Measurements from ENCODE around the gene TXNDC16.
"Not testable (repeated sequence)": the region's sequence is repeated elsewhere in the genome, so short reads cannot be mapped to it uniquely, and the experiment has no call there.

The TXNDC16 gene

DNA sequence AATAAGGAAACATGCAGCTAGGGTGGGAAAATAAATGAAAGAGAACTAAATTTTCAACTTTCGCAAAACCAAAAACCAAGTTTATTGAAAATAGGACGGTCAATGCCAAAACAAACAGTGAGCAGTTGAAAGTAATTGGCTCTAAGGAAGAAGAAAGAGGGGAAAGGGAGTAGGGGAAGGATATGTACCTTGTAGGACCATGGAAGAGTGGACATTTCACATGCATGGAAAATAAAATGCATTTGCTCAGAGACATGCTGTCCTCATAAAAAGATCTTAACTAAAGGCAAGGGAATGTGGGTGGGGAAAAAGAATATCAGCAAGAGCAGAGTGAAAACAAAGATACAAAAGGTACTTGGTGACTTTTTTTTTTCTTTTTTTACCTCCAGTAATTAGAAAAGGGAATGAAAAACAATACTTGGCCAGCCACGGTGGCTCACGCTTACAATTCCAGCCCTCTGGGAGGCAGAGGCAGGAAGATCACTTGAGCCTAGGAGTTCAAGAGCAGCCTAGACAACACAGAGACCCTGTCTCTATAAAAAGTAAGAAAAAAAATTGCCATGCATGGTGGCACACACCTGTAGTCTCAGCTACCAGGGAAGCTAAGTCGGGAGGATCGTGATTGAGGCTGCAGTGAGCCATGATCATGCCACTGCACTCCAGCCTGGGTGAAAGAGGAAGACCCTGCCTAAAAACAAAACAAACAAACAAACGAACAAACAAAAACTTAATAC lies 6.6 kb downstream of the TXNDC16 start:
- DNase-seq (ENCODE audit: low read depth) = no peak

DNA sequence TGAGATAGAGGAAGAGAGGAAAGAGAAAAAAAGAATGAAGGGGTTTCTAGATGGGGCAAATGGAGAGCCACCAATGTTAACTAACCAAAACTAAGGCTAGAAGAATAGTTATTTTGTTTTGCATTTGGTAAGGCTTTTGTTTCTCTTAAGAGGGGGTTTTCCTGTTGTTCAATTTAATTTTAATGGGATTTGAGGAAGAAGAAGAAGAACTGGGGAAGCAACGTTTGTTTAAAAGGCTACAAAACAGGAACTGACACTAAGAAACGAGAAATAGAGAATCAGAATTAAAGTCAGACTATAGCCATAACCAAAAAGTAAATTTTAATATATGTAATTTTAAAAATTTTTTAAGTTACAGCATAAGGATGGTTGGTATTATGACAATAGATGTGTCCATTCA lies 13.7 kb downstream of the TXNDC16 start:
- DNase-seq (ENCODE audit: low read depth) = no peak

DNA sequence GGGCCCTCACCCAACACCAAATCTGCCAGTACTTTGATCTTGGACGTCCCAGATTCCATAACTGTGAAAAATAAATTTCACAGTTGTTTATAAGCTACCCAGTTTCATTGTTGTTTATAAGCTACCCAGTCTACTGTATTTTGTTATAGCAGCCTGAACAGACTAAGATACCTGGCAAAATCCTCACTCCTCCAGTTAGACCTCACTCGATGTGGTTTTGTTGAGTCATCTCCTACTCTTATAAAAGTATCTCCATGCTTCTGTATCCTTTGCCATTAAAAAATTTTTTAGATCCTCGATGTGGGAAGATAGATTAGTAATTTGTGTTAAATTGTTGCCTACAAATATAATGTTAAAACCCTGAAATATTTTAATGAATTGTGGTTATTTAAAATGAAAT lies 16.0 kb downstream of the TXNDC16 start:
- DNase-seq (ENCODE audit: low read depth) = no peak

DNA sequence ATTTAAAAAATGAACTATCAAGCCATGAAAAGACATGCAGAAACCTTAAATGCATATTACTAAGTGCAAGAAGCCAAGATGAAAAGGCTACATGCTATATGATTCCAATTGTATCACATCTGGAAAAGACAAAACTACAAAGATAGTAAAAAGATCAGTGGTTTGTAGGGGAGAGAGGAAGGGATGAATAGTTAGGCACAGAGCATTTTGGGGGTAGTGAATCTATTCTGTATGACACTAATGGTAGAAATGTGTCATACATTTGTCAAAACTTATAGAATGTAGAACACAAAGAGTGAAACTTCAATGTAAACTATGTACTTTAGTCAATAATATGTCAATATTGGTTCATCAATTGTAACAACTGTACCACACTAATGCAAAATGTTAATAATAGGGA lies 20.8 kb downstream of the TXNDC16 start:
- no peak for DNase-seq (ENCODE audit: low read depth)

DNA sequence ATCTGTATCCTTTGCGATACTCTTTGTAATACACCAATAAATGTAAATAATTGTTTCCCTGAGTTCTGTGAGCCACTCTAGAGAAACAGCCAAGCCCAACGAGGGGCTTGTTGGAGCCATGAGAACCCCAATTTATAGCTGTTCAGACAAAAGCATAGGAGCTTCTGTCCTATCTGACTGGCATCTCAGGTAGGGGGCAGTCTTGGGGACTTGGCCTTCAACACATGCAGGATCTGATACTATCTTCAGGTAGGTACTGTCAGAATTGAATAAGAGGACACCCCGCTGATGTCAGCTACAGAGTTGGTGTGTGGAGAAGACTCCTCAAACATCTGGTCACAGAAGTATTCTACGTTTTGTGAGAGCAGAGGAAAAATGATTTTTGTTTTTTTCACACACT lies 25.3 kb downstream of the TXNDC16 start:
- no peak for DNase-seq (ENCODE audit: low read depth)

DNA sequence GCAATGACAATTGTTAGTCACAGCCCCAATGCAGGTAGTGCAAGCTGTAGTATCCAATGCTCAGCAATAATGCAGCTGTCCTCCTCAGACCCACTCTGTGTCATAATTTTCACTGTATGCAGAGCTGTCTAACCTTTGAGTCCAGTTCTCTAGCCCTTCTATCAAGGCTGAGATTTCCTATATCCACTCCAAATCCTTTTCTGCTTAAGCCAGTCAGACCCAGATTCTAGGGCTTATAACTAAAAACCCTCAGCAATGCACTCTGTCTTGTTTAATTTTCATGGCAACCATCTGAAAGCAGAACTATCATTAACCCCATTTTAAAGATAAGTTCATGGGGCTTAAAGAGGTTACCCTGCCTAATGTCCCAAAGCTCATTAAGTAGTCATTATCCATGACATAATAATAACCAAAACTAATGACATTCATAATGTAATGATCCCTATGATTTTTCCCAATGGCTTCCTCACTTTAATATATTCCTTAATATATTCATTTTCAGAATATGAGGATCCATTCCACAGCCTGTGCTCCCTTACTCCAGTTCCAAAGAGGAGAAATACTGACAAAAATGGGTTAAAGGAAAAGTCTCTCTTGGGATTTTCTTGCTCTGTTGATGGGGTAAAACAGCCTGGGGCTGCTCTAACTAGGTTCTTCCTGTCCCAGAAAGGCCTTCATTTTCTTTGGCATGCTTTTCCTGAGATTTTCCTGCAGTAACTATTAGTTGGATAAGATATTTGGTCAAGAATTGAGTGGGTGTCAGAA lies 29.5 kb downstream of the TXNDC16 start:
- no peak for DNase-seq (ENCODE audit: low read depth)

DNA sequence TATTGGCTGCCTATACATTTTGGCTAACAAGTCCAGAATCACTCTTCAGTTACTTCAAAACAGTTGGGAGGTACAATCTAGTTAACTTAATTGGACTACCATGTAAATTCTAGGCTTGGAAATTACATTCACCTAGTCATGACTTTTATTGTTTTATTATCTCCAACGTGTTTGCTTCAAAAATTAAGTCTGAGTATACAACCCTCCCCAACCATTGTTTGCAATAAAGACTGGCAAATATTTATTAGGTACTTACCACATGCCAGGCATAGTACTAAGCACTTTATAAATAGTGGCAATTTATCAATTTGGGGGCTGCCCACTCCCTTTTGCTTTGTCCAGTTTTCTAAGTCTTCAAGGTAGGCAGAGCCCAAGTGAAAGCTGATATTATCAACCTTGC lies 30.3 kb downstream of the TXNDC16 start:
- DNase-seq (ENCODE audit: low read depth) = no peak

DNA sequence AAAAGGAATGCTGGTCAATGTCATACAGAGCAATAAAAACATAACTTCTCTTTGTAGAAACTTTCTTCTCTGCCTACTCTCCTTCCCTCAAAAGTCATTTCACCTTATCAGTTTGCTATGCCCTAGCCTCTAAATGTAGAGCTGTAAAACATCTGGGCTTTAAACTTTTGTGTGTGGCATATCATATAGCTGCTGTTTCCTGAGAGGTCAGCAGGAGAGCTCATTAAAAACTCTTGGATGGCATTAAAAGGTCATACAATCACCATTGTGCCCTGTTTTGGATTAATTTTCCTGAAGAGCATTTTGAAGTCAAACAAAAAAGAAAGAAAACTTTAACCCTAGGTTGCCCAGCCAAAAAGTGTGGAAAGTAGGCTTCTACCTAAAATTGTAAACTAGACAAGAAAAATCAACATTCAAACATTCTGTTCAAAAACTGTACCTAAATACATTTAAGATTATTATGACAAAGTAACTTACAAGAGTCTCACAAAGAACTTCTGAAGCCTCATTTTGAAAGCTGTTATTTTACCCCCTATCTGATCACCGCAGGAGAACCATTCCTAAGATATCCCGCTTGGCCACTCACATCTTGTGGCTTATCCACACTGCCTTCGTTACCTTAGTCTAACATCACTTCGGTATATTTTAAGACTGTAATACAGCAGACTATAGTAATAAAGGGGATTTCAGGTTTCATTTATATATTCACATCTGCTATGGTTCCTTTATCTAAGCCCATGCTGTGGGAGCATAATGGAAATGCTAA lies 38.1 kb downstream of the TXNDC16 start:
- no peak for DNase-seq (ENCODE audit: low read depth)

DNA sequence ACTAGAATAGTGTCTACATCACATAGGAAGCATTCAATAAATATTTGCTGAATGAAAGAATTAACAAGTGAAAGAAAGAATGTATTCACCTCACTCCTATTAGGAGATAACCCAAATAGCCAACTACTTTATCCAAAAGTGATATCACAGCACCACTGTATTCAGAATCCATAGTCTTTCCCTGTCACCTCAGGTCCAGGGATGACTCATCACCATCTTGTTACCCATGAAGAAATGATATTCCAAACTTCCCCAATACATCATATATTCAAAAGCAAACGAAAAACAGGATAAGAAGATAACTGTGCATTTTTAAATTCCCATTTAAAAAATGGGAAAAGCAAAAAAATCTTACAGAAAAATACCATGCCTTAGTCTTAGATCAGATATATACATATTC lies 39.1 kb downstream of the TXNDC16 start:
- no peak for DNase-seq (ENCODE audit: low read depth)

DNA sequence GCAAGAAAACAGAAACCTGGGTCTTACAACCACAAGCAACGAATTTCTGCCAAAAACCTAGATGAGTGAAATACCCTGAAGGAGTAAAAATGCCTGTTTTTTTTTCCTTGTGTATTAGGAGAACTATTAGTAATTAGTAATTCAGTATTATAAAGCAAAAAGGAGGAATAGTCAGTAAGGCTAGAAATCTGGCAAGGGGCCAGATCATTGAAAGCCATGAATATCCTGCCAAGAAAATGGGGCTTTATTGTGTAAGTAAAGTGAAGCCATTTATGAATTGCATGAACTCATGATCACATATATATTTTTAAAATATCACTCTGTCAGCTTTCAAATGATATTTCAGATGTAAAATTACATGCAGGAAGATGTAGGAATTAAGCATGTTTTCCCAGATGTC lies 57.9 kb downstream of the TXNDC16 start:
- DNase-seq (ENCODE audit: low read depth) = no peak

DNA sequence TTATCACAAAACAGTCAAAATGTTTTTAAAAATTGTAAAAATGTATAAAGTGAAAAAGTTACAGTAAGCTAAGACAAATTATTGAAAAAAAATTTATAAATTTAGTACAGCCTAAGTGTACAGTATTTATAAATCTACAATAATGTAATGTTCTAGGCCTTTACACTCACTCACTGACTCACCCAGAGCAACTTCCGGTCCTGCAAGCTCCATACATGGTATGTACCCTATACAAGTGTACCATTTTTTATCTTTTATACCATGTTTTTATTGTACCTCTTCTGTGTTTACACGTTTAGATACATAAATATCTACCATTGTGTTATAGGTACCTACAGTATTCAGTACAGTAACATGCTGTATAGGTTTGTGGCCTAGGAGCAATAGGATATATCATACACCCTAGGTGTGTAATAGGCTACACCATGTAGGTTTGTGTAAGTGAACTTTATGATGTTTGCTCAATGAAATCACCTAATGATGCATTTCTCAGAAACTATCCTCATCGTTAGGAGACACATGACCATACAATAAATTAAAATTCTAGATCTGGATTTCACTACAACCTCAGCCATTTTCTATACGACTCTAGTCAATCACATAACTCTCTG lies 66.8 kb downstream of the TXNDC16 start:
- DNase-seq (ENCODE audit: low read depth) = no peak

DNA sequence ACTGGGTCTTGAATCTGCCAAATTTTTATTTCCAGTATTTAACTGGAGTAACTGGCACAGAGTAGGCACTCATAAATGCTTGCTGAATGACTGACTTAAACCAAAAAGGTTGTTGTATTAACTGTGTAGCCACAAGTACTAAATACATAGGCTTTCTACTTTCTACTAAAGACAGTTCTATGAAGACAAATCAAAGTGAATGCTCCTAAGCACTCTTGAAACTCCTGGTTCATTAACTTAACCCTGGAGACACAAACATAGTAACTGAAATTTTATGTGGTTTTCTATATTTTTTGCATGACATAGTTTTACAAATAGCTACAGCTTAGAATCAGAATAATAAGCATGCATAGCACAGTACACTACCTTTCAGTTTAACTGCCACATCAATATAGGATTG lies 70.4 kb downstream of the TXNDC16 start:
- no peak for DNase-seq (ENCODE audit: low read depth)

DNA sequence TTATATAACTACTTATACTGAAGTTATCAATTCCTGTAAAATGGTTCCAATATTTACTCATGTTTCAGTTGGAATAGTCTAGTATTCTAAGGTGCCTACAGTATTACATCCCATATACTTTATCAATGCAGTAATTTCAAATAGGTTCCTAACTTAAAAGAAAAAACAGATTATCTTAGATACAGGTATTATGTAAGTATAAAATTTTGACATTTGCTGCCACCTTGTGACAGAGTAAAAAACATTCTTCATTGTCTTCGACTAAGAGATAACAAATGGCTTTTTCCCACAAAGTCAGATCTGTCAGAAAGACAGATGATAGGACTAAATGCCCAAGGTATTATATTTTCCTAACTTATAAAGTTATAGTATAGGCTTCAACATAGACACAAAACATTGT lies 78.7 kb downstream of the TXNDC16 start:
- no peak for DNase-seq (ENCODE audit: low read depth)

DNA sequence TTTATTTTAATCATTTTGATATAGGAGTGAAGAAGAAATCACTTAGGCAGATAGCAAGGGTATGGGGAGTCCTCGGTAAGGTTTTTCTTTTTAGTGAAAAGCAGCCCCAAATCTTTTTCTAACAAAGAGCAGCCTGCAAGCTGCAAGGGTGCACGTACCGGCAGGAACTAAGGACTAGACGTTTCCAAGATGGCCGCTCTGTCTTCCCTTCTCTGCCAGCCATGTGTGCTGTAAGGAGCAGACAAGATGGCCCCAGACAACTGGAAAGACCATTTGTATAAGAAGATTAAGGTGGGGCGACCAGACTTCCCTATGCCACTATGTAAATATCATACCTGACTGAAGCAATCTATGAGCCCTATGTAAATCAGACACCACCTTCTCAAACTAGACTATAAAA lies 79.6 kb downstream of the TXNDC16 start:
- no peak for DNase-seq (ENCODE audit: low read depth)

DNA sequence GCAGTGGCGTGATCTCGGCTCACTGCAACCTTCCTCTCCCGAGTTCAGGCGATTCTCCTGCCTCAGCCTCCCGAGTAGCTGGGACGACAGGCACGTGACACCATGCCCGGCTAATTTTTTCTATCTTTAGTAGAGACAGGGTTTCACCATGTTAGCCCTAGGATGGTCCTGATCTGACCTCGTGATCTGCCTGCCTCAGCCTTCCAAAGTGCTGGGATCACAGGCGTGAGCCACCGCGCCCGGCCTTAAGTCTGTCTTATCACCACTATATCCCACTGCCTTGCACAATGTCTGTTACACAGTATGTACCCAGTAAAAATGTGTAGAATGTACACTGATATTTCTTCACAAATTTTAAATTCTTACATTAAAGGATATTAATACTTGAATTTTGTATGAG lies 80.1 kb downstream of the TXNDC16 start:
- not testable (repeated sequence) for DNase-seq (ENCODE audit: low read depth)

DNA sequence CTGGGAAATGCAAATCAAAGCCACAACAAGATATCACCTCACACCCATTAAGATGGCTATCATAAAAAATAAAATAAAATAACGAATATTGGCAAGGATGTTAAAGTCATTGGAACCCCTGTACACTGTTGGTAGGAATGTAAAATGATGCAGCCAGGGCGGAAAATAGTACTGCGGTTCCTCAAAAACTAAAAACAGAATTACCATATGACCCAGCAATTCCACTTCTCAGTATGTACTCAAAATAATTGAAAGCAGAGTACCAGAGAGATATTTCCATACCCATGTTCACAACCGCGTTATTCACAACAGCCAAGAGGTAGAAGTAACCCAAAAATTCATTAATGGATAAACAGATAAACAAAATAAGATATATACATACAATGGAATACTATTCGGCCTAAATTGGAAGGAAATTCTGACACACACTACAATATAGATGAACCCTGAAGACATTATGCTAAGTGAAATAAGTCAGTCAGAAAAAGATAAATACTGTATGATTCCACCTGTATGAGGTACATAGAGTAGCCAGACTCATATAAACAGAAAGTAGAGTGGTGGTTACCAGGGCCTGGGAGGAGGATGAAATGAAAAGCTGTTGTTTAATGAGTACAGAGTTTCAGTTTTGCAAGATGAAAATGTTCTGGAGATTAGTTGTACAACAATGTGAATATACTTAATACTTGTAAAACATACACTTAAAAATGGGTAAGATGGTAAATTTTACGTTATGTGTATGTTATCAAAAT lies 84.6 kb downstream of the TXNDC16 start:
- no peak for DNase-seq (ENCODE audit: low read depth)

DNA sequence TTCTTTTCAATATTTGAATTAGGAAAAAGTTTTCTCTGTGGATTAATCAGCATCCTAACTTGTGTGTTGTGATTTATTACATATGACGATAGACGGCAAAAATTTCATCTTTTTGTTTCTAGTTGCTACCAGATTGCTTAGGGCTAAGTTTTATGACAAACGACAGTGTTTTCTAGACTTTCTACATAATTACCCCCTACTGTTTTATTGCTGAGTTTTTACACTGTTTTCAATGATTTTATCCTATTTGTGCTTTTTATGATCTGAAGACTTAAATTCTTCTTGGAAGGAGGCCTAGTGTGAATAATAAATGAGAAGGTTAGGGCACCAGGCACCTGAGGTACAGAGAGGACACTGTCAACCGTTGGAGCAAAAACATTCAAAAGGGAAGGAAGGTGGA lies 88.1 kb downstream of the TXNDC16 start:
- DNase-seq (ENCODE audit: low read depth) = no peak

DNA sequence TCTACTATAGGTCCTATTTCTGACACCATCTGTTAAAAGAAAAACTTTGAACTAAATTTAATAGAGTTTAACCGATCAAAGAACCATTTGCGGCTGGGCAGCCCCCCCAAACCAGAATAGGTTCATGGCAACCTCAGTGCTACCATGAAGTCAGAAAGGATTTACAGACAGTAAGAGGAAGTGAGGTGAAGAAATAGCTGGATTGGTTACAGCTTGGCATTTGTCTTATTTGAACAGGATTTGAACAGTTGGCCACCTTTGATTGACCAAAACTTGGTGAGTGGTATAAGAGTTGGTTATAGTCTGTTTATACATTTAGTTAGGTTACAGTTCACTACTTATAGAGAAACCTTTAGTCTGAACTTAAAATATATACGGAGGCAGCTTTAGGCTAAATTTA lies 88.9 kb downstream of the TXNDC16 start:
- no peak for DNase-seq (ENCODE audit: low read depth)

DNA sequence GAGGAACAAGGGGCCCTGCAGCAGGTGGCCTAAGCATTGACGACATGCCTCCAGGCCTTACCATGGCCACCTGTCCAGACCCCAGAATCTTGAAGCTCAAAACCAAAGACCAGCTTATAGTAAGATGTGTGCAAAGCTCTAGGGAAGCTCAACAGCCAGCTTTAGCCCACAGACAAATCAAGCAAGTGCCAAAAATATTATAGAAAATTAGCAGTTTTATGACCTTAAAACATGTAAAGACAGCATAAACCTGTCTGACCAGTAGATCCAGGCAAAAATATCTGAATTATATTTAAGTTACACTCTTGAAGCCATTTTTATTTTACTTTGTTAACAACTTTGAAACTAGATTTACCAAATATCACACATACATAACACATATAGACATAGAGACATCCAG lies 90.6 kb downstream of the TXNDC16 start:
- no peak for DNase-seq (ENCODE audit: low read depth)

DNA sequence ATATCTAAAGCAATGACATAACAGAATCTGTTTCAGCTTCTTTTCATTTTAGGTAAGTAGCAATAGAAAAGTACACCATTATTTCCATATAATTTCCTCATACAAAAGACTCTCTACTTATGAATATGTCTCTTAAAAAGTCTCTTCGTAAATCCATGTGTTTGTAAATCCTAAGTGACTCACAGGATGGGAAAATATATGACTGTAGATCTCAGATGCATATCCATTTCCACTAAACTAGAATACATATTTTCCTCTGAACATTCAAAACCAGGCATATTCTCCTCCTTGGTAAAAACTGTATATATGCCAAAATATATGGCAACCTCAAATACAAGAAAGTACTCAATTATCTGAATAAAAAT lies 93.6 kb downstream of the TXNDC16 start:
- DNase-seq (ENCODE audit: low read depth) = no peak

DNA sequence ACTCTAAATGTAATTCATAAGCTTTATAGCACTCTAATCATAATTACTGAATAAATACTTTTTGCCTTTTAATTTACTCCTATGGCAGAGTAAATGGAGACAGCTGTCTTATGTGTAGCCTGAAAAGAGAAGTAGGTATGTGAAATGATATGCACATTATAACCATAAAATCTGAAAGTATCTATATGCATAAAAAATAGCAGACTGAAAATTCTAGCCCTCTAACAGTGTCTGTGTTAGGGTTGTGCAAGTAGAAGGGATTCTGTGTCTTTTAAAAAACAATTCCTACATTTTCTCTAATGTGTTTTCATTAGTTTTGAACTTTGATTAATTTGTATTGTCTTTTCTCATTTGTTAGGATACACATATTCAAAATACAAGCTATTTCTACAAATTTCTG lies 94.9 kb downstream of the TXNDC16 start:
- DNase-seq (ENCODE audit: low read depth) = no peak
